NOMO-1 (cell line): ENCODE data around the gene UFC1.
"Not testable (repeated sequence)": the region's sequence is repeated elsewhere in the genome, so short reads cannot be mapped to it uniquely, and the experiment has no call there.

ENCODE experiments used
- DNase-seq, 2 experiments: peaks; one replicate each; lab custom pipeline; 2025; ENCODE audit not compliant: unreplicated experiment in 2 of 2; lab: John Stamatoyannopoulos, UW

Gene UFC1

GRCh38 chr1:161153682-161154337 lies at the start of gene UFC1:
TSS of gene UFC1 (plus strand) at chr1:161153978. CDS start at chr1:161153998, 20 bp downstream.
- peak; percentile 90 to 92 for DNase-seq

GRCh38 chr1:161106431-161106830 lies 47.3 kb upstream of the UFC1 start:
- no peak for DNase-seq

DNA sequence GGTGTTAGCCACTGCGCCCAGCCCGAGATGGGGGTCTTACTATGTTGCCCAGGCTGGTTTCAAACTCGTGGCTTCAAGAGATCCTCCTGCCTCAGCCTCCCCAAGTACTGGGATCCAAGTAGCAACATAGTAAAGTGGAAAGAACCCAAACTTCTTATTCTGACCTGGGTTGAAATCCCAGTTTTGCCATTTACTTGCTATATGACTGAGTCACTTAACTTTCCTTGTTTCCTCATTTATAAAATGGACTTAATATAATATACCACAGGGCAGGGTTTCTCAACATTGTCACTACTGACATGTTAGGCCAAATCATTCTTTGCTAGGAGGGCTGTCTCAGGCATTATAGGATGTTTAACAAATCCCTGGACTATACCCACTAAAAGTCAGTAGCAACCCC lies 42.7 kb upstream of the UFC1 start:
- DNase-seq: no peak

DNA sequence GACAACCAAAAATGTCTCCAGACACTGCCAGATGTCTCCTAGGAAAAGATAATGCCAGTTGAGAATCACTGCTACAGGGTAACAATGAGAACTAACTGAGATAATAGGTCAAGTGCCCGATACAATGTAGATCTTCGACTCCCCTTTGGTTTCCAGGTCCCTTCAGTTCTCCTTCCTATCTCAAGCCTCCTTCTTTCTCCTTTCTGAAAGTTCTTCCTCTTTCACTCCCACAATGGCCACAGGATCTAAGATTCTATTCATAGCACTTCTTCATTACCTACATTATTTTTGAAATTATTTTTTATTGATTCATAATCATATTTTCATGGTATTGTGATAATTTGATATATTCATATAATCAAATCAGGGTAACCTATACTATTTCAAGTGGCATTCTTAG lies 42.3 kb upstream of the UFC1 start:
- peak in 1 of 2 experiments; percentile 41 for DNase-seq

- DNase-seq: no peak
Observed at GRCh38 chr1:161113915-161114314, 39.9 kb upstream of the UFC1 start.

DNA sequence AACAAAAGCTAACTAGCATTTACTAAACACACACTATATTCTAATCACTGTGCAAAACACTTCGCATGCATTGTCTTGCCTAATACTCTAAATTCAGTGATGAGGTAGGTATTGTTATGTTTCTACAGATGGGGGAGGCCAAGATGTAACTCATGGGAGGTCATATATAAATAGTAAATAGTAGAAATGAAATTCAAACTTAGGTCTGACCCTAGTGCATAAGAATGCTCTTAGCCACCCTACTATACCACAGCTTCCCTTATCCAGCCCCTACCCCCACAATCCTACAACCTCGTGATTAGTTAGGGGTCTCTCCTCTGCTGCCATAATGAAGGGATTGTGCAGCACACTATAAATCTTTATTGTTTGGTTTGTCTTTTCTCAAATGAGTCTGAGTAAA lies 39.2 kb upstream of the UFC1 start:
- DNase-seq: no peak

DNA sequence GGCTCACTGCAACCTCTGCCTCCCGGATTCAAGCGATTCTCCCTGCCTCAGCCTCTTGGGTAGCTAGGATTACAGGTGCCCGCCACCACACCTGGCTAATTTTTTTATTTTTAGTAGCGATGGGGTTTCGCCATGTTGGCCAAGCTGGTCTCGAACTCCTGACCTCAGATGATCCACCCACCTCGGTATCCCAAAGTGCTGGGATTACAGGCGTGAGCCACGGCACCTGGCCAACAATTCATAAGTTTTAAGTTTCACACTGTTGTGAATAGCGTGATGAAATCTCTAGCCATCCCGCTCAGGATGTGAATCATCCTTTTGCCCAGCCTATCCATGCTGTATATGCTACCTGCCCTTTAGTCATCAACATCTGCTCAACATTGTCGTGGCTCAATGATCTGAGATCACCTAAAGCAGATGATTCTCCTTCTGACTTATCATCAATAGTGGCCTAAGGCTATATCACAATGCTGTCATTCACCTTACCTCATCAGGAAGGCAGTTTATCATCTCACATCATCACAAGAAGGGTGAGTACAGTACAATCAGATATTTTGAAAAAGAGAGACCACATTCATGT lies 38.6 kb upstream of the UFC1 start:
- DNase-seq: peak in 1 of 2 experiments; percentile 32

GRCh38 chr1:161115961-161116360 lies 37.8 kb upstream of the UFC1 start:
- not testable (repeated sequence) for DNase-seq

- DNase-seq: peak; percentile 77 to 86
Observed at GRCh38 chr1:161117759-161118581, 35.8 kb upstream of the UFC1 start, which contains the start of the genes NIT1 and PFDN2. TSS of gene NIT1 (plus strand) at chr1:161118105. CDS start at chr1:161118177, 72 bp downstream. TSS of gene PFDN2 (minus strand) at chr1:161118037. CDS start at chr1:161118026, 11 bp downstream.

- DNase-seq: peak in 1 of 2 experiments; percentile 7
Observed at GRCh38 chr1:161119092-161119903, 34.5 kb upstream of the UFC1 start.

DNA sequence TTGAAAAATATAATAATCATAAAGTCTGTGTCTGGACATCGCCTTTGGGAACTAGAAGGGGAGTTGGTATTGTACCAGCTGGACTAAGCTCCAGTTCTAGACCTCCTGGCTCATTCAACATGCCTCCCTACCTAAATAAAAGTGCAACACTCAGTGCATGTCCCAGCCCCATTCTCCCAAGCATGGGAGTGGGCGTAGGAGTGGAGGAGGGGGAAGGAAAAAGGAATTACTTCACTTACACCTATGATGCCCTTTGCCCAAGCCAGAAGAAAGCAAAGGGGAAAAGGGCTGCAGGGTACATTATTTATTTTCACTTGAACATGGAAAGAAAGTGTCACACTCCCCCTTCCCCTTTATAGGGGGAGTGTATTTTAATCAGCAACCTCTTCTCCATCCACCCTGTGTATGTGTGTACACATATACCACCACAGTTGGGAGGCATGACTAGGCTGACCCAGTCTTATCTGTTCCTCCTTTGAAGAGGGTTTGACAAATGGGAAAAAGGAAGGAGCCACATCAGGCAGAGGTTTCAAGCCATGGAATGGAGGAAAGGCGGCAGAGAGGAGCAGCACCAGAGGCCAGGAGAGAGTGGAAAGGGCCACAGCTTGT lies 32.6 kb upstream of the UFC1 start:
- DNase-seq: no peak

GRCh38 chr1:161121834-161122233 lies 31.9 kb upstream of the UFC1 start:
- peak; percentile 62 to 68 for DNase-seq

DNA sequence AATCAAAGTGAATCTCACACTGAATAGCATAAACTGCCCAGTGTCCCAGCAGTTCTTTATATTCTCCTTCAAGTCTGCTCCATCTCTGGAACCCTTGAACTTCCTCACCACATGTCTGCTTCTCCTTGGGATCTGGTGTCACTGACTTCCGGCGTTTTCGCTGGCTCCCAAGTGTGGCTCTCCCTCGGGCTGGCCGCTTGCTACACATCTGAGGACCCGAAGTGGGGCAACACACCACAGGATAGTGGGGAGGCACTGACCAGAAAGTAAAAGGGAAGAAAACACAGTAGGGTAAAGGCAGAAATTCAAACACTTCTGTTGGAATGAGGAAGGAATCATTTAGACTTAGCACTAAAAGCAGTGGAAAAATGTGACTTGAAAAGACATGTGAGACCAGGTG lies 30.8 kb upstream of the UFC1 start:
- no peak for DNase-seq

- DNase-seq: peak in 1 of 2 experiments; percentile 14
Observed at GRCh38 chr1:161127649-161128048, 26.1 kb upstream of the UFC1 start.

DNA sequence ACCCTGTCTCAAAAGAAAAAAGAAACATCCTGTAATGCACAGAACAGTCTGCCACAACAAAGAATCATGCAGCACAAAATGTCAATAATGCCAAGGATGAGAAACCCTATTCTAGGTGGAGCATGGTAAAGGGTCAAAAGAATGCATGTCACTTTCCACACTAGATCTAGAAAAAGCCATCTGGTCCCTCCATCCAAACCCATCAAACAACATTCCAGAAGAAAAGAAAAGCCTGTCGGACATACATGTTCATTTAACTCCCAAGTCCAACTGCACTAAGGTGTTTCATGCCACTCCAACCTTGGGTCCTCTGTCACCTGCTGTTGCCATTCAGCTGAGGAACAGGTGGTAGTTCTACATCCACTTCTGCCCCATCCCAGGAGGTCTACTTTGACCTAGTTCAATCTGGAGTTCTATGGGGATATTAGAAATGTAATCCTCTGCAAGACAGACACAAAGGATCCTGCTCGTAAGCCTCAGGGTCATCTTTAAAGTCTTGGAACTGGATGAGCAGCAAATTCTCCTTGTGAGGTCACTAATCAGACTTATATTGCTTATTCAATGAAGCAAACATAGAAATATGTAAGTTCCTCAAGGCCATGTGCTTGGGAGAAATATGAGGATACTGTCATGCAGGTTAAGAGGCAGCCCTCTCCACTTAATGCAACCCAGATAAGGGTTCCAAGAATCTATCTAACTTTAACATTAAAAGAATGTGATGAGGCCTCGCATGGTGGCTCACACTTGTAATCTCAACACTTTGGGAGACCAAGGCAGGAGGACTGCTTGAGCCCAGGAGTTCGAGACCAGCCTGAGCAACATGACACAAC lies 25.0 kb upstream of the UFC1 start:
- no peak for DNase-seq

GRCh38 chr1:161130266-161130665 lies 23.5 kb upstream of the UFC1 start:
- no peak for DNase-seq

GRCh38 chr1:161131523-161132409 lies 22.0 kb upstream of the UFC1 start:
- DNase-seq: no peak

- peak; percentile 95 to 99 for DNase-seq
Observed at GRCh38 chr1:161132410-161133219, 21.2 kb upstream of the UFC1 start, which contains the start of gene DEDD. TSS of gene DEDD (minus strand) at chr1:161132667. CDS start at chr1:161124462, 8,205 bp downstream.
